HepG2 (cell line): ENCODE measurements around the gene NRBF2. TPM values are rescaled to one million over a fixed set of nuclear protein-coding genes. Genes with fewer than 3 reads are reported as not detected.

Experiments
- MXD3 ChIP-seq: IDR thresholded peaks from 2 replicates; pipeline ENCODE4 v1.6.1; 2016; ENCODE audit warnings: mild to moderate bottlenecking, missing biosample characterization, missing genetic modification reagents
- MXI1 ChIP-seq: IDR thresholded peaks from 3 replicates; pipeline ENCODE4 v1.6.1; 2012; ENCODE audit warnings: low read depth, low read length, inconsistent platforms, borderline replicate concordance
- RFX1 ChIP-seq: fragments of 450-650 bp; IDR thresholded peaks from 2 replicates; pipeline ENCODE4 v1.6.1; 2017
- SMAD1 ChIP-seq: sonication (generic); formaldehyde crosslinking; IDR thresholded peaks from 2 replicates; pipeline ENCODE4 v1.4.0; 2020; ENCODE audit warnings: missing genetic modification reagents, low read depth, mild to moderate bottlenecking, borderline replicate concordance
- TERF1 ChIP-seq: sonication (generic); formaldehyde crosslinking; IDR thresholded peaks from 2 replicates; pipeline ENCODE4 v1.8.0; 2022; ENCODE audit warnings: mild to moderate bottlenecking, missing genetic modification reagents, moderate library complexity
- THAP8 ChIP-seq: sonication (generic); formaldehyde crosslinking; IDR thresholded peaks from 2 replicates; pipeline ENCODE4 v1.5.1; 2020; ENCODE audit warnings: missing genetic modification reagents, mild to moderate bottlenecking, borderline replicate concordance
- ZBTB39 ChIP-seq: sonication (generic); formaldehyde crosslinking; IDR thresholded peaks from 2 replicates; pipeline ENCODE4 v1.5.0; 2020; ENCODE audit warnings: missing genetic modification reagents
- ZBTB43 ChIP-seq: sonication (generic); formaldehyde crosslinking; conservative IDR thresholded peaks from 2 replicates; pipeline ENCODE4 v1.4.0; 2020; ENCODE audit warnings: missing genetic modification reagents
- ZNF292 ChIP-seq: sonication (generic); formaldehyde crosslinking; IDR thresholded peaks from 2 replicates; pipeline ENCODE4 v1.8.1; 2022; ENCODE audit warnings: mild to moderate bottlenecking, low read depth, missing genetic modification reagents, borderline replicate concordance
- ZNF3 ChIP-seq: IDR thresholded peaks from 2 replicates; pipeline ENCODE4 v1.7.0; 2017; ENCODE audit warnings: inconsistent platforms
- ZNF30 ChIP-seq: sonication (generic); formaldehyde crosslinking; IDR thresholded peaks from 2 replicates; pipeline ENCODE4 v1.5.0; 2020; ENCODE audit warnings: mild to moderate bottlenecking, missing genetic modification reagents
- polyA plus RNA-seq, 8 experiments: library from polyadenylated mRNA; depleted of rRNA in 3 of 8; stranded (reverse) in 7 of 8; unstranded in 1 of 8; fragments of >200 nt; fragmentation: Illumina TruSeq in 4 of 8; extraction: Trizol in 4 of 8; gene quantifications; 2 replicates each; pipeline versions ENCODE4 v1.2.1 to v1.2.3, GENCODE V29; 2011 to 2016; ENCODE audit warnings: low read depth in 4 of 8, missing spikeins in 1 of 8, mixed read lengths in 1 of 8; ENCODE audit not compliant: insufficient read depth in 1 of 8
- total RNA-seq, 5 experiments: library from RNA; depleted of rRNA; stranded (reverse); fragments of >200 nt; fragmentation: Illumina TruSeq; extraction: Trizol; gene quantifications; 2 replicates each; pipeline ENCODE4 v1.2.3, GENCODE V29; 2016; ENCODE audit warnings: low read depth in 1 of 5
- TF ChIP-seq, protein P1 (sequence below): sonication (generic); formaldehyde crosslinking; IDR thresholded peaks from 2 replicates; pipeline ENCODE4 v1.5.0; 2020; ENCODE audit warnings: mild to moderate bottlenecking, missing genetic modification reagents
- TF ChIP-seq, protein P2 (sequence below): sonication (generic); formaldehyde crosslinking; IDR thresholded peaks from 2 replicates; pipeline ENCODE4 v1.4.0; 2020; ENCODE audit warnings: mild to moderate bottlenecking, missing genetic modification reagents, borderline replicate concordance

Gene NRBF2
- total and polyA plus RNA-seq, 2 of the 13 experiments (the other 11 are each of a cell fraction or from before 2014, with no cell fraction given): 20.0 to 28.4 TPM

- TF ChIP-seq THAP8 (CRISPR knock-in tag) (no peak; the same call in 1 of the 2 replicates), MXD3 (peak; percentile 84), MXI1 (peak; percentile 64; the same call in 2 of the 3 replicates), ZNF292 (CRISPR knock-in tag) (0 out of 2 replicates have a peak, but pooled peaks have one; percentile 30), ZNF30 (CRISPR knock-in tag) (no peak), RFX1 (no peak), TERF1 (CRISPR knock-in tag) (no peak), ZBTB39 (CRISPR knock-in tag) (0 out of 2 replicates have a peak, but pooled peaks have one; percentile 34), ZBTB43 (CRISPR knock-in tag) (no peak), ZNF3 (no peak), SMAD1 (CRISPR knock-in tag) (no peak; the same call in 1 of the 2 replicates)
- TF ChIP-seq, protein P1, sequence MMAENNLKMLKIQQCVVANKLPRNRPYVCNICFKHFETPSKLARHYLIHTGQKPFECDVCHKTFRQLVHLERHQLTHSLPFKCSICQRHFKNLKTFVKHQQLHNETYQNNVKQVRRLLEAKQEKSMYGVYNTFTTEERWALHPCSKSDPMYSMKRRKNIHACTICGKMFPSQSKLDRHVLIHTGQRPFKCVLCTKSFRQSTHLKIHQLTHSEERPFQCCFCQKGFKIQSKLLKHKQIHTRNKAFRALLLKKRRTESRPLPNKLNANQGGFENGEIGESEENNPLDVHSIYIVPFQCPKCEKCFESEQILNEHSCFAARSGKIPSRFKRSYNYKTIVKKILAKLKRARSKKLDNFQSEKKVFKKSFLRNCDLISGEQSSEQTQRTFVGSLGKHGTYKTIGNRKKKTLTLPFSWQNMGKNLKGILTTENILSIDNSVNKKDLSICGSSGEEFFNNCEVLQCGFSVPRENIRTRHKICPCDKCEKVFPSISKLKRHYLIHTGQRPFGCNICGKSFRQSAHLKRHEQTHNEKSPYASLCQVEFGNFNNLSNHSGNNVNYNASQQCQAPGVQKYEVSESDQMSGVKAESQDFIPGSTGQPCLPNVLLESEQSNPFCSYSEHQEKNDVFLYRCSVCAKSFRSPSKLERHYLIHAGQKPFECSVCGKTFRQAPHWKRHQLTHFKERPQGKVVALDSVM (CRISPR knock-in tag): no peak
- TF ChIP-seq, protein P2, sequence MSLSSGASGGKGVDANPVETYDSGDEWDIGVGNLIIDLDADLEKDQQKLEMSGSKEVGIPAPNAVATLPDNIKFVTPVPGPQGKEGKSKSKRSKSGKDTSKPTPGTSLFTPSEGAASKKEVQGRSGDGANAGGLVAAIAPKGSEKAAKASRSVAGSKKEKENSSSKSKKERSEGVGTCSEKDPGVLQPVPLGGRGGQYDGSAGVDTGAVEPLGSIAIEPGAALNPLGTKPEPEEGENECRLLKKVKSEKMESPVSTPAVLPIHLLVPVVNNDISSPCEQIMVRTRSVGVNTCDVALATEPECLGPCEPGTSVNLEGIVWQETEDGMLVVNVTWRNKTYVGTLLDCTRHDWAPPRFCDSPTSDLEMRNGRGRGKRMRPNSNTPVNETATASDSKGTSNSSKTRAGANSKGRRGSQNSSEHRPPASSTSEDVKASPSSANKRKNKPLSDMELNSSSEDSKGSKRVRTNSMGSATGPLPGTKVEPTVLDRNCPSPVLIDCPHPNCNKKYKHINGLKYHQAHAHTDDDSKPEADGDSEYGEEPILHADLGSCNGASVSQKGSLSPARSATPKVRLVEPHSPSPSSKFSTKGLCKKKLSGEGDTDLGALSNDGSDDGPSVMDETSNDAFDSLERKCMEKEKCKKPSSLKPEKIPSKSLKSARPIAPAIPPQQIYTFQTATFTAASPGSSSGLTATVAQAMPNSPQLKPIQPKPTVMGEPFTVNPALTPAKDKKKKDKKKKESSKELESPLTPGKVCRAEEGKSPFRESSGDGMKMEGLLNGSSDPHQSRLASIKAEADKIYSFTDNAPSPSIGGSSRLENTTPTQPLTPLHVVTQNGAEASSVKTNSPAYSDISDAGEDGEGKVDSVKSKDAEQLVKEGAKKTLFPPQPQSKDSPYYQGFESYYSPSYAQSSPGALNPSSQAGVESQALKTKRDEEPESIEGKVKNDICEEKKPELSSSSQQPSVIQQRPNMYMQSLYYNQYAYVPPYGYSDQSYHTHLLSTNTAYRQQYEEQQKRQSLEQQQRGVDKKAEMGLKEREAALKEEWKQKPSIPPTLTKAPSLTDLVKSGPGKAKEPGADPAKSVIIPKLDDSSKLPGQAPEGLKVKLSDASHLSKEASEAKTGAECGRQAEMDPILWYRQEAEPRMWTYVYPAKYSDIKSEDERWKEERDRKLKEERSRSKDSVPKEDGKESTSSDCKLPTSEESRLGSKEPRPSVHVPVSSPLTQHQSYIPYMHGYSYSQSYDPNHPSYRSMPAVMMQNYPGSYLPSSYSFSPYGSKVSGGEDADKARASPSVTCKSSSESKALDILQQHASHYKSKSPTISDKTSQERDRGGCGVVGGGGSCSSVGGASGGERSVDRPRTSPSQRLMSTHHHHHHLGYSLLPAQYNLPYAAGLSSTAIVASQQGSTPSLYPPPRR (CRISPR knock-in tag): no peak; the same call in 1 of the 2 replicates
Measured at GRCh38 chr10:63133056-63133820, at the start of gene NRBF2 (continued).
